OCI-LY1 (cell line): Measurements from ENCODE around the gene QSER1.
"Not testable (repeated sequence)": the region's sequence is repeated elsewhere in the genome, so short reads cannot be mapped to it uniquely, and the experiment has no call there.

Experiments used
- H2AFZ ChIP-seq: fragments of 200-600 bp; sonication (generic), shearing (Covaris generic); 2 replicates; pipeline ENCODE4 v1.6.0; 2014; ENCODE audit warnings: antibody characterized with exemption, mild to moderate bottlenecking, low read length
- H3F3A ChIP-seq: fragments of 200-600 bp; sonication (generic), shearing (Covaris generic); 2 replicates; pipeline ENCODE4 v1.6.0; 2014; ENCODE audit warnings: mild to moderate bottlenecking, antibody characterized with exemption, low read length, moderate library complexity; ENCODE audit not compliant: insufficient read depth
- H3K27ac ChIP-seq: fragments of 200-600 bp; sonication (generic); 2 replicates; pipeline ENCODE4 v1.5.1; 2014; ENCODE audit warnings: low read length, mixed run types, mild to moderate bottlenecking, low read depth; ENCODE audit not compliant: poor library complexity, severe bottlenecking
- H3K27me3 ChIP-seq: fragments of 200-600 bp; sonication (generic); 2 replicates; pipeline ENCODE4 v1.6.0; 2014; ENCODE audit warnings: antibody characterized with exemption, mild to moderate bottlenecking, low read length, moderate library complexity; ENCODE audit not compliant: insufficient read depth
- H3K36me3 ChIP-seq: fragments of 200-600 bp; sonication (generic); 2 replicates; pipeline ENCODE4 v1.6.1; 2014; ENCODE audit warnings: mild to moderate bottlenecking, antibody characterized with exemption, low read length, moderate library complexity, mixed read lengths; ENCODE audit not compliant: insufficient read depth
- H3K4me1 ChIP-seq: fragments of 200-600 bp; sonication (generic); 2 replicates; pipeline ENCODE4 v1.5.1; 2014; ENCODE audit warnings: mild to moderate bottlenecking, low read length, moderate library complexity; ENCODE audit not compliant: insufficient read depth, severe bottlenecking
- H3K4me2 ChIP-seq: fragments of 200-600 bp; sonication (generic), shearing (Covaris generic); 2 replicates; pipeline ENCODE4 v1.6.1; 2014; ENCODE audit warnings: low read length
- H3K4me3 ChIP-seq: fragments of 200-600 bp; sonication (generic); 2 replicates; pipeline ENCODE4 v1.5.1; 2014; ENCODE audit warnings: low read length, low read depth, mild to moderate bottlenecking, mixed read lengths; ENCODE audit not compliant: poor library complexity, severe bottlenecking
- H3K79me2 ChIP-seq: fragments of 200-600 bp; shearing (Covaris generic); 2 replicates; pipeline ENCODE4 v1.6.1; 2016; ENCODE audit warnings: mixed run types, low read length, mixed read lengths; ENCODE audit not compliant: insufficient read depth
- H3K9ac ChIP-seq: fragments of 200-600 bp; sonication (generic), shearing (Covaris generic); 2 replicates; pipeline ENCODE4 v1.6.1; 2014; ENCODE audit warnings: mild to moderate bottlenecking, low read length, mixed read lengths
- H3K9me2 ChIP-seq: fragments of 200-600 bp; sonication (generic), shearing (Covaris generic); 2 replicates; pipeline ENCODE4 v1.6.1; 2014; ENCODE audit warnings: low read depth, mild to moderate bottlenecking, low read length, mixed read lengths
- H3K9me3 ChIP-seq: fragments of 200-600 bp; shearing (Covaris generic); 2 replicates; pipeline ENCODE4 v1.6.1; 2014; ENCODE audit warnings: low read length, mixed read lengths
- H4K20me1 ChIP-seq: fragments of 200-600 bp; sonication (generic), shearing (Covaris generic); 2 replicates; pipeline ENCODE4 v1.6.0; 2016; ENCODE audit warnings: mild to moderate bottlenecking, low read length; ENCODE audit not compliant: insufficient read depth
- EZH2 ChIP-seq: fragments of 200-600 bp; sonication (generic), shearing (Covaris generic); IDR thresholded peaks from 2 replicates; pipeline ENCODE4 v1.8.0; 2017; ENCODE audit warnings: borderline replicate concordance, mixed run types, mild to moderate bottlenecking, antibody characterized with exemption, low read length, moderate library complexity, mixed read lengths
- TF ChIP-seq, protein P1 (sequence below): fragments of 200-600 bp; sonication (generic), shearing (Covaris generic); IDR thresholded peaks from 2 replicates; pipeline ENCODE4 v1.5.1; 2017; ENCODE audit warnings: mild to moderate bottlenecking, antibody characterized with exemption, low read length, moderate library complexity, mixed read lengths

QSER1 gene

DNA sequence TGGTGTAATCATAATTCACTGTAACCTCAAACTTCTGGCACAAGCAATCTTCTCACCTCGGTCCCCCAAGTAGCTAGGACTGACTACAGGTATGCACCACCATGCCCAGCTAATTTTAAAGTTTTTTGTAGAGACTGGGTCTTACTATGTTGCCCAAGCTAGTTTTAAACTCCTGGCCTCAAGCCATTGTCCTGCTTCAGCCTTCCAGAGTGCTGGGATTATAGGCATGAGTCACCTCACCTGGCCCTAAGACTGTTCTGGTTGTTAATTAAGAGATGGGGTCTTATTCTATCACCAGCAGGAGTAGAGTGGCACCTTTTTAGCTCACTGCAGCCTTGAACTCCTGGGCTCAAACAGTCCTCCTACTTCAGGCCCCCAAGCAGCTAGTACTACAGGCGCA lies 71.1 kb downstream of the QSER1 start:
- Histone ChIP-seq H3K79me2 (no peaks in the 10 kb centered on the region), H3K27me3 (no peaks in the 10 kb centered on the region), H3K36me3 (peaks cover 52% of the 10 kb centered on the region), H3K4me2 (no peak overlapping the region), H3K9me3 (no peaks in the 10 kb centered on the region), H3K9me2 (no peaks in the 10 kb centered on the region), H4K20me1 (no peaks in the 10 kb centered on the region), H3F3A (no peaks in the 10 kb centered on the region; the same call in 1 of the 2 replicates), H3K4me3 (no peak overlapping the region), H3K9ac (no peak overlapping the region), H2AFZ (no peak overlapping the region), H3K4me1 (peaks cover 8% of the 10 kb centered on the region), H3K27ac (no peak overlapping the region)
- no peak for TF ChIP-seq EZH2
- TF ChIP-seq, protein P1, sequence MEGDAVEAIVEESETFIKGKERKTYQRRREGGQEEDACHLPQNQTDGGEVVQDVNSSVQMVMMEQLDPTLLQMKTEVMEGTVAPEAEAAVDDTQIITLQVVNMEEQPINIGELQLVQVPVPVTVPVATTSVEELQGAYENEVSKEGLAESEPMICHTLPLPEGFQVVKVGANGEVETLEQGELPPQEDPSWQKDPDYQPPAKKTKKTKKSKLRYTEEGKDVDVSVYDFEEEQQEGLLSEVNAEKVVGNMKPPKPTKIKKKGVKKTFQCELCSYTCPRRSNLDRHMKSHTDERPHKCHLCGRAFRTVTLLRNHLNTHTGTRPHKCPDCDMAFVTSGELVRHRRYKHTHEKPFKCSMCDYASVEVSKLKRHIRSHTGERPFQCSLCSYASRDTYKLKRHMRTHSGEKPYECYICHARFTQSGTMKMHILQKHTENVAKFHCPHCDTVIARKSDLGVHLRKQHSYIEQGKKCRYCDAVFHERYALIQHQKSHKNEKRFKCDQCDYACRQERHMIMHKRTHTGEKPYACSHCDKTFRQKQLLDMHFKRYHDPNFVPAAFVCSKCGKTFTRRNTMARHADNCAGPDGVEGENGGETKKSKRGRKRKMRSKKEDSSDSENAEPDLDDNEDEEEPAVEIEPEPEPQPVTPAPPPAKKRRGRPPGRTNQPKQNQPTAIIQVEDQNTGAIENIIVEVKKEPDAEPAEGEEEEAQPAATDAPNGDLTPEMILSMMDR: no peak

DNA sequence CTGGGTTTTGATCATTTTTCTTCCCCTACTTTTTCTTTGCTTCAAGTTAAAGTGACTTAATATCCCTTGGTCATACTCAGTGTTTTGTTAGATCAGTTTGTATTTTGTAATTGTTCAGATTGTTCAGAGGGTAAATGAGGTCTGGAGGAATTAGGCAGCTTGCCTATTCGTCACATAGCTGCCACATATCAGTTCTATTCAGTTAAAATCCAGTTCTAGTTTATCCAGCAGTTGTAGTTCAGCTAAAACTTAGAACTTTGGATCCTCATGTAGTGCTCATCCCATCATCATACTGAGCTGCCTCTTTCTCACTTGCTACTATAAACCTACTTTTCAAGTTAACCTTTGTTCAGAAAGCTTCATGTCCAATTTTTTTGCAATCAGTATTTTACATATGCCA lies 75.9 kb downstream of the QSER1 start:
- peaks cover 56% of the 10 kb centered on the region for H3K36me3 ChIP-seq

DNA sequence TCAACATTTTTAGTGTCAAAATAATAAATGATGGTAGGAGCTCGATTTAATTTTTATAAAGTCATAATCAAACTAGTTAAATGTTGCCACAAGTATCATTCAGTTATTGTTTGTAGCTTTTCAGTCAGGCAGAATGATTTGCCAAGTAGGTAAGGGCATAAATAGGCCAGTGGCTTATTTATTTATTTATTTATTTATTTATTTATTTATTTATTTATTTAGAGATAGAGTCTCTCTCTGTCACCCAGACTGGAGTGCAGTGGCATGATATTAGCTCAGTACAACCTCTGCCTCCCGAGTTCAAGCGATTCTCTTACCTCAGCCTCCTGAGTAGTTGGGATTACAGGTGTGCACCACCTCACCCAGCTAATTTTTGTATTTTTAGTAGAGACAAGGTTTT lies 79.6 kb downstream of the QSER1 start:
- not testable (repeated sequence) for H3K4me2 ChIP-seq, H3K9me3 ChIP-seq, H3K4me3 ChIP-seq, H3K9ac ChIP-seq, H3K9me2 ChIP-seq, H3K27ac ChIP-seq, H3K27me3 ChIP-seq, H2AFZ ChIP-seq, H3F3A ChIP-seq, H4K20me1 ChIP-seq, H3K79me2 ChIP-seq, H3K4me1 ChIP-seq
- peaks cover 65% of the 10 kb centered on the region for H3K36me3 ChIP-seq

More for the DNA sequence above, 75.9 kb downstream of the QSER1 start:
- Histone ChIP-seq H2AFZ (no peak overlapping the region), H3F3A (no peaks in the 10 kb centered on the region), H3K27me3 (no peaks in the 10 kb centered on the region), H3K4me2 (no peak overlapping the region), H3K27ac (no peak overlapping the region), H3K9me3 (no peaks in the 10 kb centered on the region), H3K79me2 (no peaks in the 10 kb centered on the region), H4K20me1 (no peaks in the 10 kb centered on the region), H3K9ac (no peak overlapping the region), H3K4me3 (no peak overlapping the region), H3K4me1 (no peaks in the 10 kb centered on the region), H3K9me2 (no peaks in the 10 kb centered on the region)
- no peak for TF ChIP-seq EZH2
- TF ChIP-seq, protein P1: no peak

DNA sequence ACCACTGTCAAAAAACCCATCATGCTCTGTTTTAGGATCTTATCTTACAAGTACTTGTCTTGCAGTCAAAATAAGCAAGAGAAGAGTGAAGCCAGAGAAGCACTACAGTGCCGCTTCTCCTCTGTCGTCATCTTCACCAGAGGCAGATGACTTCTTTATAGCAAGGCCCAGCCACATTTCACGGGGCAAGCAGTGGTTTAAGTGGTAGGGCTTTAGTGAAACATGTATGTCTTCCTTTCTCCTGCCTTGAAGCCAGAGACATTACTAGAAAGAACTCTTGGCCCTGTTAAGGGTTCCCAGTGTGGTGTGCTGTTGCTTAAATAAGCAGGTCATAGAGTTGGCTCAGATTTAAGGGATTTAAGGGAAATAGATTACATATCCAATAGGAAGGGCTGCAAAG lies 80.2 kb downstream of the QSER1 start:
- peaks cover 68% of the 10 kb centered on the region for H3K36me3 ChIP-seq

More for the DNA sequence above, 80.2 kb downstream of the QSER1 start:
- H3K9ac ChIP-seq: no peak overlapping the region
- no peak overlapping the region for H3K27ac ChIP-seq
- H3F3A ChIP-seq: no peaks in the 10 kb centered on the region
- H3K4me1 ChIP-seq: no peaks in the 10 kb centered on the region
- H2AFZ ChIP-seq: no peak overlapping the region
- no peaks in the 10 kb centered on the region for H3K27me3 ChIP-seq
- no peaks in the 10 kb centered on the region for H4K20me1 ChIP-seq
- no peak overlapping the region for H3K4me3 ChIP-seq
- no peak overlapping the region for H3K4me2 ChIP-seq
- no peaks in the 10 kb centered on the region for H3K79me2 ChIP-seq
- TF ChIP-seq EZH2: no peak
- TF ChIP-seq, protein P1: no peak
- H3K9me3 ChIP-seq: no peaks in the 10 kb centered on the region
- H3K9me2 ChIP-seq: no peaks in the 10 kb centered on the region
